ENCODE data around the gene PRPS1. TPM values are rescaled to one million over a fixed set of nuclear protein-coding genes. Genes with fewer than 3 reads are reported as not detected.

PRPS1 gene
- total RNA-seq, 2 experiments from 2014 or later, result 62.0 to 69.2 TPM

DNA sequence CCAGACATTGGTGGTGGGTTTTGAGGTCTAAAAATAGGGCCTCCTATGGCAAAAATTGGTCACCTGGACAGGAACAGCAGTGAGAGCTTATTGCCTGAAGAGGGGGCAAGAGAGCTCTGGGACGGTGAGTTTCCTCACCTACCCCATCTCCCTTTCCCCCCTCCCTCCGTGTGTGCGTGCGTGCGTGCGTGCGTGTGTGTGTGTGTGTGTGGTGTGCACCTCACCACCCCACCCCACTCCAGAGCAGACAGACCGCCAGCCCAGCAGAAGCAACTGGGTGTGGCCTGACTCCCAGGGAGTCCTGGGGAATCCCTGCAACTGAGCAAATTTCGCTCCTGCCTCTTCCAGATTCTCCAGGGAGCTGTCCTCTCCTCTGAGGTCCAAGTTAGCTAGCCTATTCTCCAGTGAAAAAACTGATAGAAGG is 44.7 kb downstream of the PRPS1 start:
- Mint-ChIP-seq H3K9me3 (no peaks in the 10 kb centered on the region), H3K27me3 (no peaks in the 10 kb centered on the region), H3K4me1 (peaks cover 34% of the 10 kb centered on the region), H3K36me3 (peaks cover 5% of the 10 kb centered on the region), H3K4me3 (peak overlapping the region; percentile 74), H3K27ac (peak overlapping the region; percentile 96)
- DNase-seq (peak; percentile 66), ATAC-seq (ENCODE audit: low read depth) (peak; percentile 44)
- POLR2A ChIA-PET, result interaction anchor here (0.7 to 9.8 kb wide), 9 partner anchors 13 to 328 kb away, joined by 4 to 317 read pairs (median 5); partner anchors contain the start of genes NCBP2L and TSC22D3

GRCh38 chrX:107673431-107673830 is 45.1 kb downstream of the PRPS1 start:
- peaks cover 39% of the 10 kb centered on the region for H3K4me1 Mint-ChIP-seq
- ATAC-seq (ENCODE audit: low read depth) (peak; percentile 7), DNase-seq (no peak)
- POLR2A ChIA-PET, result interaction anchor here (0.6 to 9.8 kb wide), 9 partner anchors 11 to 328 kb away, joined by 4 to 317 read pairs (median 5); partner anchors contain the start of genes NCBP2L and TSC22D3
- peaks cover 5% of the 10 kb centered on the region for H3K36me3 Mint-ChIP-seq
- no peaks in the 10 kb centered on the region for H3K9me3 Mint-ChIP-seq
- peak overlapping the region; percentile 96 for H3K27ac Mint-ChIP-seq
- peak overlapping the region; percentile 74 for H3K4me3 Mint-ChIP-seq
- H3K27me3 Mint-ChIP-seq, result no peaks in the 10 kb centered on the region

GRCh38 chrX:107673933-107674479 is 45.7 kb downstream of the PRPS1 start:
- peak overlapping the region; percentile 91 for H3K4me3 Mint-ChIP-seq
- H3K36me3 Mint-ChIP-seq, result peaks cover 5% of the 10 kb centered on the region
- POLR2A ChIA-PET, result interaction anchor here (0.6 to 9.8 kb wide), 6 partner anchors 11 to 102 kb away, joined by 4 to 317 read pairs (median 12); partner anchors contain the start of genes NCBP2L and TSC22D3
- no peaks in the 10 kb centered on the region for H3K27me3 Mint-ChIP-seq
- H3K27ac Mint-ChIP-seq, result peak overlapping the region; percentile 96
- H3K4me1 Mint-ChIP-seq, result peaks cover 44% of the 10 kb centered on the region
- ATAC-seq (ENCODE audit: low read depth) (peak; percentile 69), DNase-seq (peak; percentile 85)
- H3K9me3 Mint-ChIP-seq, result no peaks in the 10 kb centered on the region

- H3K9me3 Mint-ChIP-seq, result no peaks in the 10 kb centered on the region
- POLR2A ChIA-PET, result interaction anchor here (1.6 to 9.8 kb wide), 5 partner anchors 10 to 102 kb away, joined by 4 to 317 read pairs (median 16); partner anchors contain the start of genes NCBP2L and TSC22D3
- ATAC-seq (ENCODE audit: low read depth) (peak; percentile 7), DNase-seq (no peak)
- no peaks in the 10 kb centered on the region for H3K27me3 Mint-ChIP-seq
- peaks cover 4% of the 10 kb centered on the region for H3K36me3 Mint-ChIP-seq
- H3K4me1 Mint-ChIP-seq, result peaks cover 47% of the 10 kb centered on the region
- H3K4me3 Mint-ChIP-seq, result peak overlapping the region; percentile 91
- H3K27ac Mint-ChIP-seq, result peak overlapping the region; percentile 96
Measured at GRCh38 chrX:107674480-107675364, 46.4 kb downstream of the PRPS1 start.

- Mint-ChIP-seq H3K9me3 (no peaks in the 10 kb centered on the region), H3K27ac (peak overlapping the region; percentile 96), H3K4me1 (peaks cover 48% of the 10 kb centered on the region), H3K4me3 (peak overlapping the region; percentile 91), H3K36me3 (peaks cover 4% of the 10 kb centered on the region), H3K27me3 (no peaks in the 10 kb centered on the region)
- ATAC-seq (ENCODE audit: low read depth) (no peak), DNase-seq (no peak)
- POLR2A ChIA-PET, result interaction anchor here (2.9 to 9.8 kb wide), 2 partner anchors 38 to 101 kb away, joined by 31 to 317 read pairs; partner anchors contain the start of genes NCBP2L and TSC22D3
Measured at GRCh38 chrX:107675365-107675654, 47.0 kb downstream of the PRPS1 start.

GRCh38 chrX:107675823-107676555 is 47.7 kb downstream of the PRPS1 start:
- POLR2A ChIA-PET, result interaction anchor here (1.1 to 9.8 kb wide), 3 partner anchors 9 to 66 kb away, joined by 3 to 317 read pairs (median 7); no protein-coding TSS in a partner anchor
- ATAC-seq (ENCODE audit: low read depth) (no peak), DNase-seq (no peak)
- peak overlapping the region; percentile 91 for H3K4me3 Mint-ChIP-seq
- peaks cover 4% of the 10 kb centered on the region for H3K36me3 Mint-ChIP-seq
- H3K4me1 Mint-ChIP-seq, result peaks cover 51% of the 10 kb centered on the region
- peaks cover 2% of the 10 kb centered on the region for H3K27me3 Mint-ChIP-seq
- peak overlapping the region; percentile 86 for H3K27ac Mint-ChIP-seq
- H3K9me3 Mint-ChIP-seq, result no peaks in the 10 kb centered on the region

- H3K36me3 Mint-ChIP-seq, result peaks cover 4% of the 10 kb centered on the region
- peak overlapping the region; percentile 91 for H3K4me3 Mint-ChIP-seq
- H3K27ac Mint-ChIP-seq, result peak overlapping the region; percentile 86
- ATAC-seq (ENCODE audit: low read depth), result peak; percentile 14
- H3K9me3 Mint-ChIP-seq, result no peaks in the 10 kb centered on the region
- H3K27me3 Mint-ChIP-seq, result peaks cover 2% of the 10 kb centered on the region
- POLR2A ChIA-PET, result interaction anchor here (0.8 to 9.8 kb wide), 6 partner anchors 8 to 99 kb away, joined by 3 to 317 read pairs (median 6); partner anchors contain the start of gene TSC22D3
- peaks cover 51% of the 10 kb centered on the region for H3K4me1 Mint-ChIP-seq
- DNase-seq, result peak; percentile 59
Measured at GRCh38 chrX:107676559-107677378, 48.5 kb downstream of the PRPS1 start.

DNA sequence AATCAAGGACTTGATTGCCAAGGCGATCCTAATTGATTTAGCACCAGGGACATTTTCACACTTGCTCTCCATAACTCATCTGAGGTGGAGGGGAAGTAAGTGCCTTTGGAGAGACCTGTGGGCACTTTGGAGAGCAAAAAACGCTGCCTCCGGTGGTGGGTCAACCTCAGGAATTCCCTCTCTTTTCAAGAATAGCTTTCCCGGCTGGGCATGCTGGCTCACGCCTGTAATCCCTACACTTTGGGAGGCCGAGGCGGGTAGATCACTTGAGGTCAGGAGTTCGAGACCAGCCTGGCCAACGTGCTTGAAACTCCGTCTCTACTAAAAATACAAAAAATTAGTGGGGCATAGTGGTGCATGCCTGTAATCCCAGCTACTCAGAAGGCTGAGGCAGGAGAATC is 49.2 kb downstream of the PRPS1 start:
- POLR2A ChIA-PET, result interaction anchor here (1.1 to 9.8 kb wide), 3 partner anchors 35 to 98 kb away, joined by 4 to 317 read pairs (median 9); partner anchors contain the start of gene TSC22D3
- H3K9me3 Mint-ChIP-seq, result no peaks in the 10 kb centered on the region

DNA sequence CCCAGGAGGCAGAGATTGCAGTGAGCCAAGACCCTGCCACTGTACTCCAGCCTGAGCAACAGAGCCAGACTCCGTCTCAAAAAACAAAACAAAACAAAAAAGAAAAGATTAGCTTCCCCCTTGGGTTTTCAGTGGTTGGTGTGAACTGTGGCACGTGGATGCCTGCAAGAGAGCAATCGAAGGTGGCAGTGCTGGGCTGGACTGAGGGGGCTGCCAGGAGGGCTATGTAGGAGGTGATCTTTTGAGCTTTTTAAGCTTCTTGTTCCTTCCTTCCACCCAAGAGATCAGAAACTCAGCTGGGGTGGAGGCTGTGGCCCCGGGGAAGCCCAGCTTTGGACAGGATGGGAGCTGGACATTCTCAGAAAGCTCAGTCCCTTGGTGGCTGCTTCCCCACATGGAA is 49.6 kb downstream of the PRPS1 start:
- H3K9me3 Mint-ChIP-seq, result no peaks in the 10 kb centered on the region
- H3K27ac Mint-ChIP-seq, result peak overlapping the region; percentile 58
- peaks cover 4% of the 10 kb centered on the region for H3K36me3 Mint-ChIP-seq
- DNase-seq (no peak), ATAC-seq (ENCODE audit: low read depth) (no peak)
- POLR2A ChIA-PET, result interaction anchor here (1.1 to 9.8 kb wide), 3 partner anchors 35 to 98 kb away, joined by 4 to 317 read pairs (median 9); partner anchors contain the start of gene TSC22D3
- H3K27me3 Mint-ChIP-seq, result peaks cover 2% of the 10 kb centered on the region
- H3K4me3 Mint-ChIP-seq, result no peak overlapping the region
- H3K4me1 Mint-ChIP-seq, result peaks cover 50% of the 10 kb centered on the region

More for the DNA sequence above, 49.2 kb downstream of the PRPS1 start:
- no peak for ATAC-seq (ENCODE audit: low read depth)
- H3K27ac Mint-ChIP-seq, result peak overlapping the region; percentile 86
- DNase-seq, result no peak
- H3K36me3 Mint-ChIP-seq, result peaks cover 4% of the 10 kb centered on the region
- H3K4me1 Mint-ChIP-seq, result peaks cover 51% of the 10 kb centered on the region
- H3K4me3 Mint-ChIP-seq, result peak overlapping the region; percentile 91
- H3K27me3 Mint-ChIP-seq, result peaks cover 2% of the 10 kb centered on the region

GRCh38 chrX:107678957-107679740 is 50.8 kb downstream of the PRPS1 start:
- peaks cover 4% of the 10 kb centered on the region for H3K36me3 Mint-ChIP-seq
- peaks cover 49% of the 10 kb centered on the region for H3K4me1 Mint-ChIP-seq
- POLR2A ChIA-PET, result interaction anchor here (2.1 to 9.8 kb wide), 2 partner anchors 34 to 62 kb away, joined by 9 to 317 read pairs; no protein-coding TSS in a partner anchor
- ATAC-seq (ENCODE audit: low read depth), result peak; percentile 68
- H3K27me3 Mint-ChIP-seq, result peaks cover 2% of the 10 kb centered on the region
- peak overlapping the region; percentile 16 for H3K4me3 Mint-ChIP-seq
- H3K27ac Mint-ChIP-seq, result peak overlapping the region; percentile 58
- peak; percentile 64 for DNase-seq
- no peaks in the 10 kb centered on the region for H3K9me3 Mint-ChIP-seq

DNA sequence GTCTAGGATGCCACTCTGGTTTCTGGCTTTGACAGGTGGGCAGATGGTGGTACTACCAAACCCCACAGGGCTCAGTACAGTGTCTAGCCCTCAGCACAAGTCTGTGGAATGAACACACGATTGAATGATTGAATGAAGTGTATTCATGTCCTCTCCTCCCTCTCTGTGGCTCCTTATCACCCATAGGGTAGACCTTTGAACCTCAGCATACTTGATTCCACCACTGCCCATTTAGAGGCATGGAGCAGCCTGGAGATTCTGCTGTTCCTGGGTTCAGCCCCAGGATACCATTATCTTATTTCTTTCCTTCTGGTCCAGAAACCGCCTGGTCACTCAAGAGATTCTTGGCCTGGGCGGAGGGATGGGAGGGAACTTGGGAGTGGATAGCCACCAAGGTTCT is 53.9 kb downstream of the PRPS1 start:
- no peak for DNase-seq
- Mint-ChIP-seq H3K9me3 (no peaks in the 10 kb centered on the region), H3K36me3 (no peaks in the 10 kb centered on the region), H3K4me1 (peaks cover 48% of the 10 kb centered on the region), H3K27ac (no peak overlapping the region), H3K4me3 (no peak overlapping the region), H3K27me3 (peaks cover 2% of the 10 kb centered on the region)
- POLR2A ChIA-PET, result no interaction called here
- no peak for ATAC-seq (ENCODE audit: low read depth)
